Cerebellar nuclear complex (tissue), 1 donor: ENCODE data around the gene RGS18.
"Not testable (repeated sequence)": the region's sequence is repeated elsewhere in the genome, so short reads cannot be mapped to it uniquely, and the experiment has no call there.

ENCODE experiments used
- DNase-seq, 2 experiments: peaks; one replicate each; lab custom pipeline; 2025; lab: John Stamatoyannopoulos, UW

RGS18 gene, protein sequence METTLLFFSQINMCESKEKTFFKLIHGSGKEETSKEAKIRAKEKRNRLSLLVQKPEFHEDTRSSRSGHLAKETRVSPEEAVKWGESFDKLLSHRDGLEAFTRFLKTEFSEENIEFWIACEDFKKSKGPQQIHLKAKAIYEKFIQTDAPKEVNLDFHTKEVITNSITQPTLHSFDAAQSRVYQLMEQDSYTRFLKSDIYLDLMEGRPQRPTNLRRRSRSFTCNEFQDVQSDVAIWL

GRCh38 chr1:192158181-192158580 lies at the start of gene RGS18:
Gene RGS18 (plus strand): TSS chr1:192158462. CDS start chr1:192158638, 176 bp downstream.
- DNase-seq: no peak

DNA sequence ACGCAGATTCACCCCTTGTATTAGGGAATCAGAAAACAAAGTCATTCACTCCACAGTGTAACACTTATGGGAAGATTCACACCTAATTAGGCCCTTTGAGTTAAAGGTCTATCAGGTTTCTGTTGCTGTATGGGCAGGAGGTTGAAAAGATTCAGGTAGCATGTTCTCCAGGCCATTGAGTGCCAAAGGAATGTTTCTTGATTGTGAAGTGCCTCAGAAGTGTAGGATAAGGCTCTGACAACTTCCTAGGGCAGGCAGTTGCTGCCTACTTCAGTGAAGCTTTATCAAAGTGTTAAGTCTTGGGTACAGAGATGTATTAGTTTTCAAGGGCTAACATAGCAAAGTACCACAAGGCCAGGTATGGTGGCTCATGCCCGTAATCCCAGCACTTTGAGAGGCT lies 48.7 kb upstream of the RGS18 start:
- DNase-seq: no peak

GRCh38 chr1:192115000-192115399 lies 43.3 kb upstream of the RGS18 start:
- DNase-seq: no peak

DNA sequence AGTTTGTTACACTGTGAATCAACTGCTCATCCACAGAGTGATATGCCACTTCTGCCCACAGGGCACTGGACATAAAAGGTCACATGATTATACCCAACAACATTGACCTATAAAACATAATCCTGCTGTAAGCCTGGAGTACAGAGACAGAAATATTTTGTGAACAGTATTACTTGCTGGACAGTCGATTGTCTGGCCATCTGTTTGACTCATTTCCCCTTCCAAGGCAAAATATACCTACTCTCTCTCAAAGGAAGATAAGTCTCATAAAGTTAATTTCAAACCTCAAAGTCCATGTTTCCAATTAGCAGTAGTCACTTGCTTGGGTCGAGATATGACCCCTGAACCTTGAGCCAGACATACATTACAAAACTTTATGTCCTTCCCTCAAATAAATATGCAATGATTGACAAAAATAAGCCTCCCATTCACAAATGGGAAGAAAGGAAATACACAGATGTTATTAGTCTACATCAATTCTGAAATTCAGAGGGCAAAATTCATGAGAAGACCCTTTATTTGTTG lies 39.3 kb upstream of the RGS18 start:
- no peak for DNase-seq

- no peak for DNase-seq
Observed at GRCh38 chr1:192119701-192120100, 38.6 kb upstream of the RGS18 start.

DNA sequence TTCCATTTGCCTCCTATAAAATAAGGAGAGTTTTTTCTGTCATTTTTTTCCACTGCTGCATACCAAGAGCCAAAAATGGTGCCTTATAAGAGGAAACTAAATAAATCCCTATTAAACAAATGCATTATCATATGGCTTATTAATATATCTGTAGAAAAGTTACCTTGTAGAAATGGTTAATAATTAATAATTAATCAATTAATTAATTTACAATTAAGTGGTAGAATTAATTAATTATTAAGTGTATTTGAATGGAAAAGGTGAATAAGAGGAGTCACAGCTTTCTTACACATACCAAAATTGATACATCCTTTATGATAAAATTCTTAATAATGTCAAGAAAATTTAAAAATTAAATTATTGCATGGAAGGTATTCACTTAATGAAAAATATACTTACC lies 35.6 kb upstream of the RGS18 start:
- DNase-seq: no peak

DNA sequence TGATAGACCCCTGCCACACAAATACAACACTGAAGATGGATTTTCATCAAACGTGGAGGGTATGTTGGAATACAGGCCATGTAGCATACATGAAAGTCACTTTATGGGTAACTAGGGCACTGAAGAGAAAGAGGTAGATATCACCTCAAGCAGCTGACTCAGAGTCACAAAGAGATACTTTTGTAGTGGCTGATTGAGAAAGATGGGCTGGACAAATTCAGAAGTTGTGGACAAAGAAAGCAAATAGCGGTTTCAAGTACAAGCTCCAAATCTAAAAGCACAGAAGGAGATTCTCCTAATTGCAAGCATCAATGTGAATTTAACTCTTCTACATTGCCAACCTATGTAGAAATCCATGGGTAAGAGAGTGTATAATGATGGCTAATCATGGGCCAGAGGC lies 35.0 kb upstream of the RGS18 start:
- no peak for DNase-seq

DNA sequence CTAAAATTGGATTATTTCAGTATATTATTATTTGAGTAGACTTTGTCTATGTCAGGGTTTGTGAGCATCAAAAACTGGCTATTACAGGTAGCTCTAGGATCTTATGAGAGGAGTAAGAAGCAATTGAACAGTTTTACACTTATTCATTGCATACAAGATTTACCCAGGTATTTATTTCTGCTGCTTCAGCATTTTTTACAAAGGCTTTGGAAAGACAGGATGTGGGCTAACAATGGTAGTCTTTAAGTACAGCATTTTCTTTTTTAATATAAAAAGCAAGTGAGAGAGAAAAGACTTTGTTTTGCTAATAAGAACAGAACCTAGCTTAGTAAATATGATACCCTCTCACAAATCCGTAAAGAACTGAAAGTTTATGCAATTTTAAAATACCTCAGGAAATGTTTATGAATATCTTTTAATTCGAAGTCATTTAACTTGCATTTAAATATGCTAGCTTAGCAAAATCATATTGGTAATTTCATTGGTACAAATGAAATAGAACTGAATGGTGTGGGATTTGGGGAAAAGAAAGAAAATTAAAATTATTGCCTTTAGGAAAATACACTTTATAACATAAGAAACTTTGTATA lies 32.1 kb upstream of the RGS18 start:
- DNase-seq: no peak

DNA sequence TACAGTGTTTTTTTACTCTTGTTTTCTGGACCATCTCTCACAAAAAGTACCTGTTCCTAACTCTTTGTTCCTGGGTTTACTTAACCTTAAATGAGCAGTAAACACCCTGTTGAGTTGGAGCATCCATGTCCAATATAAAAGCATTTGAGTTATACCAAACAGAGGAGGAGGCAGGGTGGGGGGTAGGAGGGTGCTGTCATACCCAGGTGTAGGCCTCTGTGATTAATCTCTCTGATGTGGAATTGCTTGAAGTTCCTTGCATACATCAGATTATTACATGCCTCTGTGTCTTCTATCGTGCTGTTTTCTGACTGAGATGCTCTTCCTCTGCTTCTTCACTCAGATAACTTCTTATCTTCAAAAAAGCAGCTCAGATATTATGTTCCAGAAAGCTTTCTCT lies 28.1 kb upstream of the RGS18 start:
- no peak for DNase-seq

DNA sequence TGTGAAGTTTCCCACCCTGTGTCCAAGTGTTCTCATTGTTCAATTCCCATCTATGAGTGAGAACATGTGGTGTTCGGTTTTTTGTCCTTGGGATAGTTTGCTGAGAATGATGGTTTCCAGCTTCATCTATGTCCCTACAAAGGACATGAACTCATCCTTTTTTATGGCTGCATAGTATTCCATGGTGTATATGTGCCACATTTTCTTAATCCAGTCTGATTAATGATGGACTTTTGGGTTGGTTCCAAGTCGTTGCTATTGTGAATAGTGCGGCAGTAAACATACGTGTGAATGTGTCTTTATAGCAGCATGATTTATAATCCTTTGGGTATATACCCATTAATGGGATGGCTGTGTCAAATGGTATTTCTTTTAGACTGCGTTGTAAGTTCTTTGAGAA lies 27.4 kb upstream of the RGS18 start:
- not testable (repeated sequence) for DNase-seq

- no peak for DNase-seq
Observed at GRCh38 chr1:192131914-192132313, 26.3 kb upstream of the RGS18 start.

DNA sequence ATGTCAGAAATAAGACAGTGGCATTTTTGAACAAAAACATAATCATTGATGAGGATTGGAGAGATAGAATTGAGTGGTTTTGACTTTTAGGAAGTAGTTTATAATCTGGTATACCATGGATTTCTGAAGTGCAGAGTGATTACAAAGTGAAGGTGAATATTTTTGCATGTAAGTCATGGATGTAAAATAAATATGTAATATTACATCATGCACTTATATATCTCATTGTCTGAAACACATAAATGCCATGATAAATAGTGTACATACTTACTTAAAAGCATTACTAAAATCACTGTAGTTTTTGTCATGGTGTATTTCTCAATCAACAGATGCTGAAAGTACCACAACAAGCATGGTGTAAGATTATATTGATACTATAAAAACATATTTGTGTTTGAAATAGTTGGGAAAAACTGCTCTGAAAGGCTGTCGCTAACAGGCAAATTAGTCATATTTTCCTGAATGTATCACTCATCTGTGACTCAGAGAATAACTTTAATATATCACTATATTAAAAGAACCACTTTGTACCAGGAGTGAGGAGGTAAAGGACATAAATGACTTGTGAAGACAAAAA lies 24.8 kb upstream of the RGS18 start:
- DNase-seq: no peak

DNA sequence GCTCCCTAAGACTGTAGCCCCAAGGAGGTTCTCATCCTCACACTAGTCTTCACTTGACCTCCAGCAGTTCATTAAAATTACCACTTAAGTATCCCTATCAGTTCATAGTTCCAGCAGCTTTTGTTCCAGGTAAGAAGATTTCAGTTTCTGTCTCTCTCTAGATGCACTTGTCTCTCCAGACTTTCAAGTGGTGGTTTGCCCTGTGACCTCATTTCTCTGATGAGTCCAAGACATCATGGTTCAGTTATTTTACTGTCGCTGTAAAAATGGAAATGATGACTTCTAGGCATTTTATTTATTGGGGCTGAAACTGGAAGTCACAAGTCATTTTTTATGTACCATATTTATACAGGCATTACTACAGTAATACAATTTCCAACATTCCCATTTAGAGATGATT lies 17.9 kb upstream of the RGS18 start:
- DNase-seq: no peak

GRCh38 chr1:192147221-192147620 lies 11.0 kb upstream of the RGS18 start:
- DNase-seq: no peak

DNA sequence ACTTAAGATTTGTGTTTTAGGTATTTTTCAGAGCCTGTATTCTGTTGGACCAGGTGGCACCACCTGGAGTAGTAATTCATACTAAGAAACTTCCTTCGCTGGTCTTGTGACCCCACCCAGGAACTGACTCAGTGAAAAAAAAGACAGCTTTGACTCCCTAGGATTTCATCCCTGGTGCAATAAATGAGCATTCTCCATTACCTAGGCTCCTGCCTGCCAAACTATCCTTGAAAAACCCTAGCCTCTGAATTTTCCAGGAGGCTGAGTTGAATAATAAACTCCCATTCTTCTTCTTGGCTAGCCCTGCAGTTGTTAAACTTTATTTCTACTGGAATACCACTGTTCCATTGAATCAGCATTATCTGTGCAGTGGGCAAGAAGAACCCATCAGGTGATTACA lies 10.6 kb upstream of the RGS18 start:
- no peak for DNase-seq

- no peak for DNase-seq
Observed at GRCh38 chr1:192151176-192151575, 7.1 kb upstream of the RGS18 start.

DNA sequence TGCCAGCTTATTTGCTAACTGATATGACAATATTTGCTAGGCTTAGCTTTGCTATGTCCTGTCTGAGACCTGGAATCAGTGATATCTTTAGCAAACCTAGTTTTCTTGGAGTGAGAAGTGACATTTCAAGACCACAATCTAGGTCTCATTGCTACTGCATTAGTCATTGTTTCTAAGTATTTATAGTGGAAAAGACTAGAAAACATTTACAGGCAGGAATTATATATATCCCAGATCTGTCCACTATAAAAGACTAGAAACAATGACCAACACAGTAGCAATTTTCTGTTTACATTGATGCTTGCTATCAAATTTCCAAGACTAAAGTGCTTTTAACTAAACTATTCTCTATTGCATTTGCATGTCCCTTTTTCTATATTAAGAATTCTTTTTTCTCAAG lies 5.0 kb upstream of the RGS18 start:
- no peak for DNase-seq

GRCh38 chr1:192157067-192157466 lies 1.2 kb upstream of the RGS18 start:
- DNase-seq: no peak

DNA sequence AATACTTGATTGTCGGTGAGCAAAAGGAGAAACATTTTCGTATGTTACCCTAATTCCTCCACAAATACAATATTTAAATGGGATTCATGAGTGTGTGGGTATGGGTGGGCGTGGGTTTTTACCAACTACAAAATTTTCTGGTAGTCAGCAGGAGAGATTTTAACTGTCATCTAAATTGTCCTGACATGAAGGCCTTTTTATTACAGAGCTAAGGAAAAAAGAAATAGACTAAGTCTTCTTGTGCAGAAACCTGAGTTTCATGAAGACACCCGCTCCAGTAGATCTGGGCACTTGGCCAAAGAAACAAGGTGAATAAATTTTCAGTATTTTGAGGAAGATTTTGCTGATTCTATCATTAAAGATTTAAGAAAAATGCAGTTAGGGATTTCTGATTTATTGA lies 752 bp downstream of the RGS18 start:
- DNase-seq: no peak

DNA sequence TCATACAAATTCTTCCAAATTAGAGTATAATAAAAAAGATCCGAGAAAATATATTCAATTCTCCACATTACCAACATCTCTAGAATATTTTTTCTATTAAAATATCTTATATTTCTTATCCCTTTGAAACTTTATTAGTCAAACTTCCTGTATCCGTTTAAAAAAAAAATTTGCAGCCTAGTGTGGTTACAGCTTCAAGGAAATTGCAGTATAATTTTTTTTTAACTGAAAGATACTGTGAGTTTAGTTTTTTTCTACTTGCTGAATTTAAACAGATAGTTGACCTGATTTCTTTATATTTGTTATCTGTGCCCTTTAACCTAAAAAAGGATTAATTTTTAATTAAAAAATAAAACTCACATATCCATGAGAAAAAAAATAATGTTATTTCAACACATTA lies 1.5 kb downstream of the RGS18 start:
- DNase-seq: no peak

DNA sequence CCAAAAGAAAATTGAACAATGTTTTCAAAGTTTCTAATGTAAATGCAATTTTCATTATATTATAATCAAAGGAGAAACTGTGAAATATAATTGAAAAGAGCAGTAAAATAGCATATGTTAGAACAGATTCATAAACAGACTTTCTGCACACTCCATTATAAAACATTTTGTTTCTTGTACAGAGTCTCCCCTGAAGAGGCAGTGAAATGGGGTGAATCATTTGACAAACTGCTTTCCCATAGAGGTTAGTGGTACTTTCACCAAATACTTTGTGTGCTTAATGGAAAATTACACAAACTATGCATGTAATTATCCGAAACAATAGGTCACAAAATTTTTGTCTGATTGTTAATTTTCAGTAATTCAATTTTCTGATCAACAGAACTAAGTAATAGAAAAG lies 1.9 kb downstream of the RGS18 start:
- no peak for DNase-seq

DNA sequence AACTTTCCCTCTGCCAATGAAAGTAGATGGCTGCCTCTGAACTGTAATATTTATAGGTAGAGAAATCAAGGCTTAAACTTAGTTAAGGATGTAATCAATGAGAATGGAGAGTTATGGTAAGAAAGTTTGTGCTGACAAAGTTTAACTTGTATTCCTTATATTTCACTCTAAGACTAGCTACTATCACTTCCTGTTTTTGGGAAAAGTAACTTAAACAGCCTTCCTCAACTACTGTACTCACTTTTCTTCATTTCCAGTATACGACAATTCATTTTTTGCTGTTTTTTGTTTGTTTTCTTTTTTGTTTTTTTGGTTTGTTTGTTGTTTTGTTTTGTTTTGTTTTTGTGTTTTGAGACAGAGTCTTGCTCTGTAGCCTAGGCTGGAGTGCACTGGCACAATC lies 3.7 kb downstream of the RGS18 start:
- no peak for DNase-seq

DNA sequence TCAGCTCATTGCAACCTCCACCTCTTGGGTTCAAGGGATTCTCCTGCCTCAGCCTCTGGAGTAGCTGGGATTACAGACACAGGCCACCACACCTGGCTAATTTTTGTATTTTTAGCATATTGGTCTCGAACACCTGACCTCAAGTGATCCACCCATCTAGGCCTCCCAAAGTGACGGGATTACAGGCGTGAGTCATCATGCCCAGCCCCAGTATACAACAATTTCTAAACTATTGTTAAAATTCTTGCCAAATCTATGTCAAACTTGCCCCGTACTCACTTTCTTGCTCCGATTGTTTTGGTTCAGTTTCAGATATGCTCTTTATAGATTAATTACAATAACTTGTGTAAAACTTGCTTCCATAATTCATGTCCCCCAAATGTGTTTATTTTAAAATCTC lies 4.1 kb downstream of the RGS18 start:
- DNase-seq: no peak

DNA sequence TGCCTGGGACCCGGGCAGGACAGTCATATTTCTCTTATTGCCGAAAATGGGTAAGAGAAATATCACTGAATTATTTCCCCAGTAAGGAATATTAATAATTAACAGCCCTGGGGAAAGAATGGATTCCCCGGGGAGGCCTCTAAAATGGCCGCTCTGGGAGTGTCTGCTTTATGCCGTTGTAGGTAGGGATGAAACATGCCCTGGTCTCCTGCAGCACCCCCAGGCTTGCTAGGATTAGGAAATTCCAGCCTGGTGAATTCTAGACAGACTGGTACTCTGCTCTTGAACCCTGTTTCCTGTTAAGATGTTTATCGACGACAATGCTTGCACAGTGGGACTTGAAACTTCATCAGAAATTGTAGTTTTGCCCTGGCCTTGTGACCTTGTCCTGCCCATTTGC lies 6.7 kb downstream of the RGS18 start:
- not testable (repeated sequence) for DNase-seq
